HCT116 (cell line): ENCODE measurements around the gene FAM168A. TPM values are rescaled to one million over a fixed set of nuclear protein-coding genes. Genes with fewer than 3 reads are reported as not detected.

ENCODE experiments used
- ATAC-seq: fragments of 200-7000 bp; cut with Tn5 transposase; 2 replicates; pipeline ENCODE4 v1.9.1; 2020; ENCODE audit warnings: mild to moderate bottlenecking, moderate library complexity
- BruUV-seq: library from RNA; stranded (reverse); fragments of 400-500 nt; replicated peaks from 2 replicates; lab custom pipeline; 2021; lab: Mats Ljungman, UMichigan
- CTCF ChIA-PET: fragments of 300-600 bp; sonication (Branson Sonifier 250); formaldehyde crosslinking; loops from one replicate; lab custom pipeline; 2021; ENCODE audit warnings: antibody characterized with exemption; lab: Charles Lee
- POLR2A ChIA-PET: fragments of 300-600, 350-600 bp; sonication (Branson Sonifier 250); formaldehyde crosslinking; loops from one replicate; lab custom pipeline; 2021; ENCODE audit warnings: antibody characterized with exemption; lab: Charles Lee
- RAD21 ChIA-PET, 2 experiments: fragments of 300-600 bp; sonication (Branson Sonifier 250); formaldehyde crosslinking; loops; one replicate each; lab custom pipeline; 2023; ENCODE audit warnings: low total read pairs in 2 of 2; ENCODE audit not compliant: uncharacterized antibody in 2 of 2, unreplicated experiment in 2 of 2, low non-redundant PET in 1 of 2; lab: Charles Lee
- DNase-seq: peaks from one replicate; pipeline ENCODE4 v3.0.0-alpha.2; 2010; ENCODE audit warnings: low read depth, low spot score
- H2AFZ ChIP-seq: fragments of 200-600 bp; shearing (Covaris generic), sonication (generic); 2 replicates; pipeline ENCODE4 v1.6.1; 2017; ENCODE audit warnings: low read depth, mixed run types, mixed read lengths, antibody characterized with exemption, low read length; ENCODE audit not compliant: poor library complexity, severe bottlenecking
- H3K27ac ChIP-seq: 2 replicates; pipeline ENCODE4 v1.5.1; 2012; ENCODE audit warnings: low read depth, low read length
- H3K27me3 ChIP-seq: fragments of 200-600 bp; sonication (generic); 2 replicates; pipeline ENCODE4 v1.6.1; 2016; ENCODE audit warnings: mixed run types, low read length, mixed read lengths; ENCODE audit not compliant: insufficient read depth
- H3K36me3 ChIP-seq, 2 experiments: fragments of 200-500 bp in 1 of 2; fragments of 200-600 bp in 1 of 2; sonication (Bioruptor generic) in 1 of 2; sonication (generic) in 1 of 2; 2 replicates each; pipeline versions ENCODE4 v1.5.1 to v1.6.1; 2014 to 2016; ENCODE audit warnings: low read length in 2 of 2, inconsistent platforms in 1 of 2, mixed read lengths in 1 of 2, mixed run types in 1 of 2; ENCODE audit not compliant: insufficient read depth in 2 of 2, control insufficient read depth in 1 of 2
- H3K4me1 ChIP-seq, 2 experiments: fragments of 200-600 bp in 1 of 2; sonication (generic) in 1 of 2; 2 replicates each; pipeline versions ENCODE4 v1.5.1 to v1.6.1; 2012 to 2017; ENCODE audit warnings: low read length in 2 of 2, inconsistent platforms in 1 of 2, mild to moderate bottlenecking in 1 of 2, mixed read lengths in 1 of 2, mixed run types in 1 of 2, moderate library complexity in 1 of 2; ENCODE audit not compliant: insufficient read depth in 2 of 2, control insufficient read depth in 1 of 2
- H3K4me2 ChIP-seq: fragments of 200-600 bp; sonication (generic); 2 replicates; pipeline ENCODE4 v1.6.1; 2017; ENCODE audit warnings: mixed run types, low read length, mixed read lengths
- H3K4me3 ChIP-seq, 2 experiments: fragments of 200-600 bp in 1 of 2; sonication (generic) in 1 of 2; replicated peaks in 1 of 2; 2 replicates each; pipeline ENCODE4 v1.5.1; 2011 to 2016; ENCODE audit warnings: low read length in 2 of 2, control low read depth in 1 of 2, low read depth in 1 of 2, mild to moderate bottlenecking in 1 of 2, mixed read lengths in 1 of 2, mixed run types in 1 of 2
- H3K79me2 ChIP-seq: fragments of 200-600 bp; sonication (generic); 2 replicates; pipeline ENCODE4 v1.6.1; 2017; ENCODE audit warnings: mild to moderate bottlenecking, mixed run types, low read length, moderate library complexity, mixed read lengths; ENCODE audit not compliant: insufficient read depth
- H3K9ac ChIP-seq: fragments of 200-600 bp; sonication (generic); 2 replicates; pipeline ENCODE4 v1.6.1; 2016; ENCODE audit warnings: low read length, mixed read lengths
- H3K9me2 ChIP-seq: fragments of 200-600 bp; sonication (generic), shearing (Covaris generic); 2 replicates; pipeline ENCODE4 v1.6.1; 2017; ENCODE audit warnings: mixed run types, mild to moderate bottlenecking, moderate library complexity; ENCODE audit not compliant: insufficient read depth
- H3K9me3 ChIP-seq, 2 experiments: fragments of 200-500 bp in 1 of 2; fragments of 200-600 bp in 1 of 2; sonication (Bioruptor generic) in 1 of 2; sonication (generic) in 1 of 2; 2 replicates each; pipeline ENCODE4 v1.6.1; 2014 to 2017; ENCODE audit warnings: low read length in 2 of 2, mixed read lengths in 2 of 2, inconsistent platforms in 1 of 2, low read depth in 1 of 2, mild to moderate bottlenecking in 1 of 2, mixed run types in 1 of 2, moderate library complexity in 1 of 2; ENCODE audit not compliant: control insufficient read depth in 1 of 2, insufficient read depth in 1 of 2
- H4K20me1 ChIP-seq: fragments of 200-600 bp; sonication (generic), shearing (Covaris generic); 2 replicates; pipeline ENCODE4 v1.6.1; 2017; ENCODE audit warnings: mixed run types, mild to moderate bottlenecking, moderate library complexity; ENCODE audit not compliant: insufficient read depth
- CEBPB ChIP-seq: IDR thresholded peaks from 2 replicates; pipeline ENCODE4 v1.6.1; 2012; ENCODE audit warnings: low read depth
- EGR1 ChIP-seq: IDR thresholded peaks from 2 replicates; pipeline ENCODE4 v1.6.1; 2012; ENCODE audit warnings: low read depth
- POLR2A ChIP-seq: IDR thresholded peaks from 2 replicates; pipeline ENCODE4 v1.7.0; 2011; ENCODE audit warnings: borderline replicate concordance; ENCODE audit not compliant: insufficient read depth, insufficient read length; ENCODE audit errors: extremely low read depth
- POLR2AphosphoS5 ChIP-seq: IDR thresholded peaks from 2 replicates; pipeline ENCODE4 v1.6.1; 2011; ENCODE audit warnings: mild to moderate bottlenecking, low read depth, low read length, moderate library complexity
- TCF7L2 ChIP-seq: IDR thresholded peaks from 2 replicates; pipeline ENCODE4 v1.7.0; 2011; ENCODE audit warnings: borderline replicate concordance, inconsistent platforms; ENCODE audit not compliant: insufficient read depth, insufficient read length; ENCODE audit errors: extremely low read depth
- ZFX ChIP-seq: fragments of 450-650 bp; IDR thresholded peaks from 2 replicates; pipeline ENCODE4 v1.6.1; 2017
- intact Hi-C: fragments of 100-400 bp; cut with micrococcal nuclease; formaldehyde crosslinking; loops from 2 replicates; pipeline ENCODE4 v1.10.0; 2022
- total RNA-seq: library from RNA; stranded (reverse); gene quantifications from one replicate; pipeline ENCODE4 v1.2.1, GENCODE V29; 2021; ENCODE audit not compliant: unreplicated experiment
- TF ChIP-seq, protein P1 (sequence below), 3 experiments: fragments of 200-600 bp in 1 of 3; sonication (generic) in 1 of 3; IDR thresholded peaks in 2 of 3; conservative IDR thresholded peaks in 1 of 3; 2 replicates each; pipeline ENCODE4 v1.5.1; 2012 to 2017; ENCODE audit warnings: low read depth in 2 of 3, low read length in 2 of 3, antibody characterized with exemption in 1 of 3, borderline replicate concordance in 1 of 3, control low read depth in 1 of 3, mild to moderate bottlenecking in 1 of 3, mixed read lengths in 1 of 3, mixed run types in 1 of 3, moderate library complexity in 1 of 3; ENCODE audit not compliant: insufficient read depth in 1 of 3

The FAM168A gene
- total RNA-seq, 1 experiment from 2014 or later, result 31.5 TPM

- no peak overlapping the region for H2AFZ ChIP-seq
- ChIA-PET CTCF (interaction anchor here (3.3 kb wide), 1 partner anchor 11 kb away, joined by 40 read pairs; no protein-coding TSS in a partner anchor), POLR2A (interaction anchor here (1.2 kb wide), 1 partner anchor 10 kb away, joined by 5 read pairs; no protein-coding TSS in a partner anchor), RAD21 (no interaction called here)
- H3K4me1 ChIP-seq, result peaks cover 0 to 14% of the 10 kb centered on the region in 2 experiments; a peak in 1 of 4 replicates
- H3K27ac ChIP-seq, result peak overlapping the region; percentile 10; the same call in 1 of the 2 replicates
- H3K9me2 ChIP-seq, result no peaks in the 10 kb centered on the region
- H3K36me3 ChIP-seq, result no peaks in the 10 kb centered on the region; a peak in 1 of 4 replicates
- H3K4me3 ChIP-seq, result peak overlapping the region; percentile 12 to 48
- DNase-seq (peak; percentile 32), ATAC-seq (peak; percentile 98)
- H3K79me2 ChIP-seq, result no peaks in the 10 kb centered on the region
- H3K9ac ChIP-seq, result peak overlapping the region; percentile 36
- intact Hi-C loops, result no loop called here
- H4K20me1 ChIP-seq, result no peaks in the 10 kb centered on the region
- BruUV-seq, result no TSS peak
- TF ChIP-seq POLR2AphosphoS5, result no peak
- TF ChIP-seq POLR2A, result peak; percentile 65
- TF ChIP-seq TCF7L2, result no peak
- TF ChIP-seq EGR1, result peak; percentile 41; the same call in 1 of the 2 replicates
- TF ChIP-seq, protein P1, sequence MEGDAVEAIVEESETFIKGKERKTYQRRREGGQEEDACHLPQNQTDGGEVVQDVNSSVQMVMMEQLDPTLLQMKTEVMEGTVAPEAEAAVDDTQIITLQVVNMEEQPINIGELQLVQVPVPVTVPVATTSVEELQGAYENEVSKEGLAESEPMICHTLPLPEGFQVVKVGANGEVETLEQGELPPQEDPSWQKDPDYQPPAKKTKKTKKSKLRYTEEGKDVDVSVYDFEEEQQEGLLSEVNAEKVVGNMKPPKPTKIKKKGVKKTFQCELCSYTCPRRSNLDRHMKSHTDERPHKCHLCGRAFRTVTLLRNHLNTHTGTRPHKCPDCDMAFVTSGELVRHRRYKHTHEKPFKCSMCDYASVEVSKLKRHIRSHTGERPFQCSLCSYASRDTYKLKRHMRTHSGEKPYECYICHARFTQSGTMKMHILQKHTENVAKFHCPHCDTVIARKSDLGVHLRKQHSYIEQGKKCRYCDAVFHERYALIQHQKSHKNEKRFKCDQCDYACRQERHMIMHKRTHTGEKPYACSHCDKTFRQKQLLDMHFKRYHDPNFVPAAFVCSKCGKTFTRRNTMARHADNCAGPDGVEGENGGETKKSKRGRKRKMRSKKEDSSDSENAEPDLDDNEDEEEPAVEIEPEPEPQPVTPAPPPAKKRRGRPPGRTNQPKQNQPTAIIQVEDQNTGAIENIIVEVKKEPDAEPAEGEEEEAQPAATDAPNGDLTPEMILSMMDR (IDR thresholded peaks at IDR 0.05 in 2 of 3, conservative IDR thresholded peaks at IDR 0.05 in 1 of 3; ENCODE audit: borderline replicate concordance in 1 of 3, insufficient read depth in 1 of 3, low read depth in 2 of 3, low read length in 2 of 3), result peak in 2 of 3 experiments; percentile 23 to 32; a peak in 2 of 6 replicates
- TF ChIP-seq CEBPB, result no peak
- peak; percentile 22; the same call in 1 of the 2 replicates for TF ChIP-seq ZFX
- H3K4me2 ChIP-seq, result peak overlapping the region; percentile 71
- no peaks in the 10 kb centered on the region for H3K9me3 ChIP-seq
- H3K27me3 ChIP-seq, result no peaks in the 10 kb centered on the region
Observed at GRCh38 chr11:73361953-73362776, 235.7 kb downstream of the FAM168A start.
